ENCODE results near the gene SLC17A3. TPM values are rescaled to one million over a fixed set of nuclear protein-coding genes. Genes with fewer than 3 reads are reported as not detected.

SLC17A3 gene
- total and polyA plus RNA-seq, 9 of the 15 experiments (the other 6 are each of a cell fraction or from before 2014, with no cell fraction given) = 0.04 to 0.08 TPM; not detected in 7

DNA sequence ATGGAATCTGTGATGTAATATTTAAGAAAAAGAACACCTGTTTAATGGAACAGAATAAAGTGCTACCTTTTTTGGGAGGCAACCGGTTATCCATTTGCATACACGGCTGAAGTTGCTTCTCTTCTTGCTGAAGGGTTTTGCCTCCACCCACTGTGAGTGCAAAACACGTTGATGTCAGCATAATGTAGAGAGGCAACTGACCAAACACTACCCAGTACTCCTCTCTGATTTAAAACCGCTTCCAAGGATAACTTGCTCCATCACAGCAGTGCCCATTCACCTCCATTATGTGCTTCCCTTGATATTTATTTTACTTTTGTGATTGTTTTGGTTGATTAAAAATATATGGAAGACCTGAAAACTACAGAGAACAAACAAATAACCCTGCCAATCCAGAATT is 43.6 kb downstream of the SLC17A3 start:
- no peaks in the 10 kb centered on the region for H3K9me1 ChIP-seq (ENCODE audit: control insufficient read depth, insufficient read depth, low read length)
- intact Hi-C loops (cut with micrococcal nuclease) (no loop called here), in situ Hi-C loops (cut with MboI) (no loop called here)
- no peak overlapping the region for H3K4me3 ChIP-seq
- no peaks in the 10 kb centered on the region for H3K4me1 ChIP-seq (replicated peaks in 1 of 2; ENCODE audit: control insufficient read depth in 2 of 2, insufficient read depth in 2 of 2, low read length in 2 of 2)
- H3K9me3 ChIP-seq (replicated peaks; ENCODE audit: control insufficient read depth, insufficient read depth, low read depth, low read length) = no peaks in the 10 kb centered on the region
- no peak for DNase-seq (ENCODE audit: extremely low read depth in 1 of 4, low spot score in 3 of 4)
- H3K79me2 ChIP-seq (ENCODE audit: control insufficient read depth, insufficient read depth, low read length) = no peaks in the 10 kb centered on the region
- ChIA-PET POLR2A (interaction anchor here (1.0 kb wide), 1 partner anchor 15 kb away, joined by 3 read pairs; no protein-coding TSS in a partner anchor), CTCF (ENCODE audit: low intra/inter-chr PET ratio) (no interaction called here)
- H3K4me2 ChIP-seq (ENCODE audit: insufficient read depth, low read length) = no peak overlapping the region
- no TSS peak for BruUV-seq (replicated peaks)
- no peak for ATAC-seq
- H4K20me1 ChIP-seq (replicated peaks; ENCODE audit: control insufficient read depth, insufficient read depth, low read length) = no peaks in the 10 kb centered on the region
- H3K9ac ChIP-seq (ENCODE audit: insufficient read depth in 1 of 2, low read depth in 2 of 2, low read length in 2 of 2) = no peak overlapping the region
- WGBS (ENCODE audit: insufficient coverage, low coverage, missing lambda C conversion rate) = 0% methylated on average over 4 of the region's 4 CpGs
- H3K27me3 ChIP-seq (ENCODE audit: control insufficient read depth in 2 of 2, insufficient read depth in 2 of 2, low read length in 2 of 2) = peaks cover 0 to 2% of the 10 kb centered on the region in 2 experiments; a peak in 3 of 5 replicates
- no peak for FAIRE-seq
- TF ChIP-seq ZNF140 (CRISPR knock-in tag; IDR thresholded peaks at IDR 0.05) (no peak), ZNF253 (CRISPR knock-in tag; conservative IDR thresholded peaks at IDR 0.05) (no peak), ZNF41 (CRISPR knock-in tag; conservative IDR thresholded peaks at IDR 0.05) (no peak)
- H2AFZ ChIP-seq (ENCODE audit: low read depth, low read length) = no peak overlapping the region
- H3K27ac ChIP-seq (ENCODE audit: extremely low read depth, low read depth, low read length) = no peak overlapping the region
- H3K36me3 ChIP-seq (ENCODE audit: control insufficient read depth, insufficient read depth, low read length) = no peaks in the 10 kb centered on the region

DNA sequence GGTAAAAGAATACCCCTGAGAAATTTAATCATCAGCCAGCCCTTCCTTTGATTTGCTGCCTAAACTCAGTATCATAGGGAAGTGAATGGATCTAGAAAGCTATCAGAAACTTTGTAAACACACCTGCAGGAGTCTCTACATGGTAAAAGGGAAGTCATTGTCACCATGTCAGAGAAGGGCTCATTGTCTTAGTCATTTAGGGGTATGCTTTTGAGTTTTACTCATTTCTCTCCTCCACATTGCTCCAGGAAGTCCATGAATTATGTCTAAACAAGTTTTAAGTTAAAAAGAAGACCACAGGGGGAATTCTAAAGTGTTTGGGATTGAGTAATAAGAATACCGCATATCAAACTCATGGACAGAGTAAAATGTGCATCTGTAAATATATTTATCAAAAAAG is 44.7 kb downstream of the SLC17A3 start:
- H3K36me3 ChIP-seq (ENCODE audit: control insufficient read depth, insufficient read depth, low read length) = no peaks in the 10 kb centered on the region
- ChIA-PET CTCF (ENCODE audit: low intra/inter-chr PET ratio) (no interaction called here), POLR2A (interaction anchor here (1.0 kb wide), 1 partner anchor 14 kb away, joined by 3 read pairs; no protein-coding TSS in a partner anchor)
- in situ Hi-C loops (cut with MboI) (no loop called here), intact Hi-C loops (cut with micrococcal nuclease) (no loop called here)
- ATAC-seq (no peak), FAIRE-seq (no peak), DNase-seq (ENCODE audit: extremely low read depth in 1 of 4, low spot score in 3 of 4) (no peak)
- no peak overlapping the region for H2AFZ ChIP-seq (ENCODE audit: low read depth, low read length)
- TF ChIP-seq, protein P1, sequence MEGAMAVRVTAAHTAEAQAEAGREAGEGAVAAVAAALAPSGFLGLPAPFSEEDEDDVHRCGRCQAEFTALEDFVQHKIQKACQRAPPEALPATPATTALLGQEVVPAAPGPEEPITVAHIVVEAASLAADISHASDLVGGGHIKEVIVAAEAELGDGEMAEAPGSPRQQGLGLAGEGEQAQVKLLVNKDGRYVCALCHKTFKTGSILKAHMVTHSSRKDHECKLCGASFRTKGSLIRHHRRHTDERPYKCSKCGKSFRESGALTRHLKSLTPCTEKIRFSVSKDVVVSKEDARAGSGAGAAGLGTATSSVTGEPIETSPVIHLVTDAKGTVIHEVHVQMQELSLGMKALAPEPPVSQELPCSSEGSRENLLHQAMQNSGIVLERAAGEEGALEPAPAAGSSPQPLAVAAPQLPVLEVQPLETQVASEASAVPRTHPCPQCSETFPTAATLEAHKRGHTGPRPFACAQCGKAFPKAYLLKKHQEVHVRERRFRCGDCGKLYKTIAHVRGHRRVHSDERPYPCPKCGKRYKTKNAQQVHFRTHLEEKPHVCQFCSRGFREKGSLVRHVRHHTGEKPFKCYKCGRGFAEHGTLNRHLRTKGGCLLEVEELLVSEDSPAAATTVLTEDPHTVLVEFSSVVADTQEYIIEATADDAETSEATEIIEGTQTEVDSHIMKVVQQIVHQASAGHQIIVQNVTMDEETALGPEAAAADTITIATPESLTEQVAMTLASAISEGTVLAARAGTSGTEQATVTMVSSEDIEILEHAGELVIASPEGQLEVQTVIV (CRISPR knock-in tag; IDR thresholded peaks at IDR 0.05; ENCODE audit: borderline replicate concordance) = no peak
- TF ChIP-seq PURB (CRISPR knock-in tag; IDR thresholded peaks at IDR 0.05; ENCODE audit: low read depth) (no peak), JUND (IDR thresholded peaks at IDR 0.05; ENCODE audit: borderline replicate concordance, low read depth, low read length) (no peak), JUND (tag; IDR thresholded peaks at IDR 0.05; ENCODE audit: borderline replicate concordance, low read depth, low read length) (no peak), MYC (IDR thresholded peaks at IDR 0.05; ENCODE audit: low read depth, low read length) (no peak), MYC (CRISPR knock-in tag; IDR thresholded peaks at IDR 0.05; ENCODE audit: borderline replicate concordance, low read depth) (no peak), ZNF224 (CRISPR knock-in tag; IDR thresholded peaks at IDR 0.05) (no peak), PPARD (CRISPR knock-in tag; IDR thresholded peaks at IDR 0.05) (no peak), ZFP36 (IDR thresholded peaks at IDR 0.05; ENCODE audit: low read depth, low read length, partially characterized antibody) (no peak), PTRF (tag; IDR thresholded peaks at IDR 0.05) (no peak), ZFP1 (CRISPR knock-in tag; IDR thresholded peaks at IDR 0.05) (no peak)
- no TSS peak for BruUV-seq (replicated peaks)
- no peaks in the 10 kb centered on the region for H3K79me2 ChIP-seq (ENCODE audit: control insufficient read depth, insufficient read depth, low read length)
- peaks cover 0 to 2% of the 10 kb centered on the region in 2 experiments; a peak in 3 of 5 replicates for H3K27me3 ChIP-seq (ENCODE audit: control insufficient read depth in 2 of 2, insufficient read depth in 2 of 2, low read length in 2 of 2)
- 0% methylated on average over 1 of the region's 1 CpG for WGBS (ENCODE audit: insufficient coverage, low coverage, missing lambda C conversion rate)
- H4K20me1 ChIP-seq (replicated peaks; ENCODE audit: control insufficient read depth, insufficient read depth, low read length) = no peaks in the 10 kb centered on the region
- H3K9me1 ChIP-seq (ENCODE audit: control insufficient read depth, insufficient read depth, low read length) = no peaks in the 10 kb centered on the region
- no peak overlapping the region for H3K4me2 ChIP-seq (ENCODE audit: insufficient read depth, low read length)
- no peak overlapping the region for H3K4me3 ChIP-seq
- H3K27ac ChIP-seq (ENCODE audit: extremely low read depth, low read depth, low read length) = no peak overlapping the region
- no peaks in the 10 kb centered on the region for H3K9me3 ChIP-seq (replicated peaks; ENCODE audit: control insufficient read depth, insufficient read depth, low read depth, low read length)
- H3K4me1 ChIP-seq (replicated peaks in 1 of 2; ENCODE audit: control insufficient read depth in 2 of 2, insufficient read depth in 2 of 2, low read length in 2 of 2) = no peaks in the 10 kb centered on the region
- no peak overlapping the region for H3K9ac ChIP-seq (ENCODE audit: insufficient read depth in 1 of 2, low read depth in 2 of 2, low read length in 2 of 2)
